SK-N-SH (cell line): ENCODE measurements around the gene SHLD2. TPM values are rescaled to one million over a fixed set of nuclear protein-coding genes. Genes with fewer than 3 reads are reported as not detected.

Source experiments
- CTCF ChIA-PET: fragments of 300-600, 350-600 bp; formaldehyde crosslinking; extraction: SDS; loops from one replicate; lab custom pipeline; 2021; lab: Yijun Ruan, JAX
- POLR2A ChIA-PET: fragments of 350-600 bp; sonication (Branson Sonifier 250); formaldehyde crosslinking; extraction: SDS; loops from one replicate; lab custom pipeline; 2020; ENCODE audit warnings: antibody characterized with exemption, inconsistent platforms; lab: Yijun Ruan, JAX
- DNase-seq: peaks from one replicate; pipeline ENCODE4 v3.0.0; 2012
- H2AFZ ChIP-seq: fragments of 200-600 bp; sonication (generic); 2 replicates; pipeline ENCODE4 v1.8.1; 2016; ENCODE audit warnings: antibody characterized with exemption, mild to moderate bottlenecking, low read depth
- H3F3A ChIP-seq: fragments of 200-600 bp; sonication (generic); replicated peaks from 2 replicates; pipeline ENCODE3; 2016; ENCODE audit warnings: antibody characterized with exemption, mild to moderate bottlenecking; ENCODE audit not compliant: insufficient read depth
- H3K27ac ChIP-seq, 2 experiments: fragments of 200-500 bp in 1 of 2; fragments of 200-600 bp in 1 of 2; sonication (Bioruptor generic) in 1 of 2; sonication (generic), shearing (Covaris generic) in 1 of 2; 2 replicates each; pipeline versions ENCODE4 v1.5.1 to v1.6.1; 2014 to 2016; ENCODE audit warnings: low read depth in 2 of 2, inconsistent platforms in 1 of 2, low read length in 1 of 2, mild to moderate bottlenecking in 1 of 2, mixed read lengths in 1 of 2
- H3K27me3 ChIP-seq: fragments of 200-600 bp; sonication (generic), shearing (Covaris generic); 2 replicates; pipeline ENCODE4 v1.6.1; 2016; ENCODE audit warnings: mixed run types; ENCODE audit not compliant: insufficient read depth
- H3K36me3 ChIP-seq, 2 experiments: fragments of 200-500 bp in 1 of 2; fragments of 200-600 bp in 1 of 2; sonication (Bioruptor generic) in 1 of 2; sonication (generic) in 1 of 2; replicated peaks in 1 of 2; 2 replicates each; pipeline versions ENCODE3 to v1.5.1; 2014 to 2016; ENCODE audit warnings: low read length in 1 of 2, mild to moderate bottlenecking in 1 of 2; ENCODE audit not compliant: insufficient read depth in 2 of 2, control insufficient read depth in 1 of 2
- H3K4me1 ChIP-seq, 2 experiments: fragments of 200-500 bp in 1 of 2; fragments of 200-600 bp in 1 of 2; sonication (Bioruptor generic) in 1 of 2; sonication (generic), shearing (Covaris generic) in 1 of 2; 2 replicates each; pipeline versions ENCODE4 v1.5.1 to v1.6.1; 2014 to 2016; ENCODE audit warnings: low read depth in 1 of 2, low read length in 1 of 2, mixed run types in 1 of 2; ENCODE audit not compliant: insufficient read depth in 2 of 2, control insufficient read depth in 1 of 2
- H3K4me2 ChIP-seq: fragments of 200-600 bp; sonication (generic), shearing (Covaris generic); 2 replicates; pipeline ENCODE4 v1.6.1; 2017; ENCODE audit warnings: mixed run types
- H3K4me3 ChIP-seq, 2 experiments: fragments of 200-500 bp in 1 of 2; fragments of 200-600 bp in 1 of 2; sonication (Bioruptor generic) in 1 of 2; sonication (generic), shearing (Covaris generic) in 1 of 2; 2 replicates each; pipeline versions ENCODE4 v1.5.1 to v1.8.1; 2014 to 2016; ENCODE audit warnings: low read depth in 2 of 2, inconsistent platforms in 1 of 2, low read length in 1 of 2, mild to moderate bottlenecking in 1 of 2, mixed read lengths in 1 of 2, moderate library complexity in 1 of 2
- H3K79me2 ChIP-seq: fragments of 200-600 bp; sonication (generic); 2 replicates; pipeline ENCODE4 v1.8.1; 2017; ENCODE audit warnings: mild to moderate bottlenecking; ENCODE audit not compliant: insufficient read depth
- H3K9ac ChIP-seq: fragments of 200-600 bp; sonication (generic); 2 replicates; pipeline ENCODE4 v1.6.1; 2017; ENCODE audit warnings: mixed run types
- H3K9me2 ChIP-seq: fragments of 200-600 bp; sonication (generic); 2 replicates; pipeline ENCODE4 v1.6.1; 2017; ENCODE audit warnings: mixed run types
- H3K9me3 ChIP-seq: fragments of 200-600 bp; sonication (generic); 2 replicates; pipeline ENCODE4 v1.6.1; 2017; ENCODE audit warnings: mixed run types, mild to moderate bottlenecking, moderate library complexity
- H4K20me1 ChIP-seq: fragments of 200-600 bp; sonication (generic); 2 replicates; pipeline ENCODE4 v1.6.1; 2017; ENCODE audit warnings: mild to moderate bottlenecking, mixed run types; ENCODE audit not compliant: insufficient read depth
- CHD2 ChIP-seq: fragments of 150-350 bp; IDR thresholded peaks from 2 replicates; pipeline ENCODE4 v1.6.1; 2018; ENCODE audit warnings: low read length; ENCODE audit not compliant: partially characterized antibody
- CTCF ChIP-seq: fragments of 200-600 bp; sonication (generic); IDR thresholded peaks from 2 replicates; pipeline ENCODE4 v1.6.1; 2017; ENCODE audit warnings: antibody characterized with exemption, mild to moderate bottlenecking, moderate library complexity
- ELF1 ChIP-seq: IDR thresholded peaks from 2 replicates; pipeline ENCODE4 v1.4.0; 2012
- EP300 ChIP-seq, 2 experiments: IDR thresholded peaks; 2 replicates each; pipeline versions ENCODE4 v1.4.0 to v1.6.1; 2012; ENCODE audit warnings: borderline replicate concordance in 1 of 2, low read depth in 1 of 2, low read length in 1 of 2
- FOSL2 ChIP-seq: IDR thresholded peaks from 2 replicates; pipeline ENCODE4 v1.4.0; 2012; ENCODE audit warnings: low read depth, mild to moderate bottlenecking, moderate library complexity, borderline replicate concordance
- GABPA ChIP-seq: IDR thresholded peaks from 2 replicates; pipeline ENCODE4 v1.4.0; 2012; ENCODE audit warnings: low read depth, mild to moderate bottlenecking
- IRF3 ChIP-seq: fragments of 150-350 bp; IDR thresholded peaks from 2 replicates; pipeline ENCODE4 v1.6.1; 2016; ENCODE audit warnings: mild to moderate bottlenecking, low read depth, low read length
- JUND ChIP-seq: IDR thresholded peaks from 2 replicates; pipeline ENCODE4 v1.4.0; 2012
- MXI1 ChIP-seq: IDR thresholded peaks from 2 replicates; pipeline ENCODE4 v1.6.1; 2012; ENCODE audit warnings: mild to moderate bottlenecking, low read depth, low read length, improper control_type of control experiment
- POLR2AphosphoS5 ChIP-seq: IDR thresholded peaks from 2 replicates; pipeline ENCODE4 v1.6.1; 2012; ENCODE audit warnings: low read depth, low read length
- RAD21 ChIP-seq: IDR thresholded peaks from 2 replicates; pipeline ENCODE4 v1.6.1; 2012; ENCODE audit warnings: mild to moderate bottlenecking, low read length
- RFX5 ChIP-seq: IDR thresholded peaks from 2 replicates; pipeline ENCODE4 v1.6.1; 2012; ENCODE audit warnings: mild to moderate bottlenecking, improper control_type of control experiment, low read length
- RXRA ChIP-seq: IDR thresholded peaks from 2 replicates; pipeline ENCODE4 v1.4.0; 2012; ENCODE audit warnings: low read depth, mild to moderate bottlenecking, borderline replicate concordance
- SIN3A ChIP-seq: IDR thresholded peaks from 2 replicates; pipeline ENCODE4 v1.6.1; 2012; ENCODE audit warnings: low read depth, mild to moderate bottlenecking, low read length, moderate library complexity, borderline replicate concordance
- TEAD4 ChIP-seq: IDR thresholded peaks from 2 replicates; pipeline ENCODE4 v1.4.0; 2012; ENCODE audit warnings: mild to moderate bottlenecking, borderline replicate concordance; ENCODE audit not compliant: insufficient read depth
- YY1 ChIP-seq: IDR thresholded peaks from 2 replicates; pipeline ENCODE4 v1.4.0; 2012; ENCODE audit warnings: low read depth, mild to moderate bottlenecking
- WGBS: methylation state at CpG from one replicate; pipeline ENCODE4 v1.1.6; 2017; ENCODE audit warnings: low lambda C conversion rate; 5-methylcytosine and 5-hydroxymethylcytosine counted together
- polyA plus RNA-seq, 3 experiments: library from polyadenylated mRNA; depleted of rRNA; stranded (reverse); fragments of >200 nt; gene quantifications; 2 replicates each; pipeline ENCODE4 v1.2.3, GENCODE V29; 2012
- TF ChIP-seq, protein P1 (sequence below): fragments of 150-350 bp; IDR thresholded peaks from 2 replicates; pipeline ENCODE4 v1.6.1; 2017; ENCODE audit warnings: antibody characterized with exemption, low read length, low read depth, borderline replicate concordance
- TF ChIP-seq, protein P2 (sequence below): IDR thresholded peaks from 2 replicates; pipeline ENCODE4; 2012

Gene SHLD2
- polyA plus RNA-seq, 1 of the 3 experiments (the other 2 are of a cell fraction) = 4.7 TPM

GRCh38 chr10:87054373-87055295, 40.4 kb upstream of the SHLD2 start:
- CTCF ChIA-PET = interaction anchor here (0.8 to 1.7 kb wide), 4 partner anchors 9 to 116 kb away, joined by 3 to 5 read pairs (median 3); no protein-coding TSS in a partner anchor
- Histone ChIP-seq H3K27ac (peak overlapping the region; percentile 49 to 76; a peak in 3 of 4 replicates), H3K9ac (0 out of 2 replicates have a peak overlapping the region, but pooled peaks have one; percentile 0), H3K4me1 (peaks cover 6 to 8% of the 10 kb centered on the region in 2 experiments; a peak in 3 of 4 replicates), H3K4me2 (peak overlapping the region; percentile 4; the same call in 1 of the 2 replicates), H3K4me3 (no peak overlapping the region), H3F3A (peaks cover 7% of the 10 kb centered on the region), H3K27me3 (no peaks in the 10 kb centered on the region), H3K9me3 (no peaks in the 10 kb centered on the region), H3K36me3 (peaks cover 31 to 63% of the 10 kb centered on the region in 2 experiments), H4K20me1 (no peaks in the 10 kb centered on the region)
- TF ChIP-seq FOSL2 (peak; percentile 11; the same call in 1 of the 2 replicates), RFX5 (no peak), IRF3 (no peak), CTCF (peak; percentile 23; the same call in 1 of the 2 replicates)
- TF ChIP-seq, all 33 proteins: peak for 2
- no peaks in the 10 kb centered on the region for H3K9me2 ChIP-seq
- WGBS = 80% methylated on average over 7 of the region's 7 CpGs
- H3K79me2 ChIP-seq = no peaks in the 10 kb centered on the region
- POLR2A ChIA-PET = no interaction called here
- H2AFZ ChIP-seq = no peak overlapping the region
- peak; percentile 21 for DNase-seq

DNA sequence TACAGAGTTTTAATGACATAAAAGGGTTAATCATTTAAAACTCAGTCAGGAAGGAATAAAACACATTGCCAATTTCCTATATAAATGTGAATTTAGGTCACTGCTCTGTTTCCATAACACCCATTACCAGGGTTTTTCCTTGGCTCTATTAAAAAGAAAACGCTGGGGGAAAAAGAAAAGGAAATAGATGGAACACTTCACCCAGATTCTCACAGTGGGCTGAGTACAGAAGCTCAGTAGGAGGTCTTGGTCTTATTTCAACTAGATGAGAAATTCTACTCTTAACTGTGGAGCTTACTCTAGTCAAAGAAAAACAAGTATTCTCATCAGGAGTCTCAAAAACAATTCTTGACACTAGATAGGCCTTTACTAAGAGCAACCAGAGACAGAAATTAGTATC, 36.8 kb upstream of the SHLD2 start:
- WGBS = 96% methylated on average over 1 of the region's 1 CpG
- H3K27ac ChIP-seq = no peak overlapping the region
- H3K9ac ChIP-seq = no peak overlapping the region
- peaks cover 39 to 76% of the 10 kb centered on the region in 2 experiments for H3K36me3 ChIP-seq
- H3K9me2 ChIP-seq = no peaks in the 10 kb centered on the region
- H3K4me2 ChIP-seq = no peak overlapping the region
- no peaks in the 10 kb centered on the region for H3K27me3 ChIP-seq
- H3F3A ChIP-seq = peaks cover 7% of the 10 kb centered on the region
- TF ChIP-seq ELF1 (no peak), EP300 (IDR thresholded peaks at IDR 0.05; ENCODE audit: borderline replicate concordance in 1 of 2, low read depth in 1 of 2, low read length in 1 of 2) (no peak), FOSL2 (no peak), CHD2 (no peak), GABPA (no peak), TEAD4 (no peak), IRF3 (no peak), YY1 (no peak), JUND (no peak), RAD21 (no peak), MXI1 (no peak), SIN3A (no peak), POLR2AphosphoS5 (no peak), RFX5 (no peak), RXRA (no peak)
- TF ChIP-seq, protein P1, sequence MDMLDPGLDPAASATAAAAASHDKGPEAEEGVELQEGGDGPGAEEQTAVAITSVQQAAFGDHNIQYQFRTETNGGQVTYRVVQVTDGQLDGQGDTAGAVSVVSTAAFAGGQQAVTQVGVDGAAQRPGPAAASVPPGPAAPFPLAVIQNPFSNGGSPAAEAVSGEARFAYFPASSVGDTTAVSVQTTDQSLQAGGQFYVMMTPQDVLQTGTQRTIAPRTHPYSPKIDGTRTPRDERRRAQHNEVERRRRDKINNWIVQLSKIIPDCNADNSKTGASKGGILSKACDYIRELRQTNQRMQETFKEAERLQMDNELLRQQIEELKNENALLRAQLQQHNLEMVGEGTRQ = no peak
- TF ChIP-seq, protein P2, sequence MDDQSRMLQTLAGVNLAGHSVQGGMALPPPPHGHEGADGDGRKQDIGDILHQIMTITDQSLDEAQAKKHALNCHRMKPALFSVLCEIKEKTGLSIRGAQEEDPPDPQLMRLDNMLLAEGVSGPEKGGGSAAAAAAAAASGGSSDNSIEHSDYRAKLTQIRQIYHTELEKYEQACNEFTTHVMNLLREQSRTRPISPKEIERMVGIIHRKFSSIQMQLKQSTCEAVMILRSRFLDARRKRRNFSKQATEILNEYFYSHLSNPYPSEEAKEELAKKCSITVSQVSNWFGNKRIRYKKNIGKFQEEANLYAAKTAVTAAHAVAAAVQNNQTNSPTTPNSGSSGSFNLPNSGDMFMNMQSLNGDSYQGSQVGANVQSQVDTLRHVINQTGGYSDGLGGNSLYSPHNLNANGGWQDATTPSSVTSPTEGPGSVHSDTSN = no peak
- peaks cover 4 to 6% of the 10 kb centered on the region in 2 experiments; a peak in 3 of 4 replicates for H3K4me1 ChIP-seq
- no peaks in the 10 kb centered on the region for H3K9me3 ChIP-seq
- no peaks in the 10 kb centered on the region for H4K20me1 ChIP-seq
- ChIA-PET POLR2A (no interaction called here), CTCF (no interaction called here)
- H3K79me2 ChIP-seq = peaks cover 4% of the 10 kb centered on the region; the same call in 1 of the 2 replicates
- no peak overlapping the region for H3K4me3 ChIP-seq
- no peak for DNase-seq
- H2AFZ ChIP-seq = no peak overlapping the region
